HG03378 (cell line): ENCODE results near the gene FOXF1.

ENCODE experiments used
- ATAC-seq: cut with Tn5 transposase; IDR thresholded peaks from one replicate; pipeline ENCODE4 v1.9.1; 2021; ENCODE audit warnings: mild to moderate bottlenecking, moderate library complexity; ENCODE audit not compliant: unreplicated experiment

The FOXF1 gene

GRCh38 chr16:86515777-86516622, 5.7 kb downstream of the FOXF1 start:
- no peak for ATAC-seq

GRCh38 chr16:86516623-86517003, 6.3 kb downstream of the FOXF1 start:
- no peak for ATAC-seq

- ATAC-seq, result no peak
Measured at GRCh38 chr16:86517033-86517432, 6.7 kb downstream of the FOXF1 start.

- ATAC-seq, result no peak
Measured at GRCh38 chr16:86517652-86518258, 7.4 kb downstream of the FOXF1 start.

- ATAC-seq, result no peak
Measured at GRCh38 chr16:86519007-86519648, 8.8 kb downstream of the FOXF1 start.

- no peak for ATAC-seq
Measured at GRCh38 chr16:86519649-86520316, 9.5 kb downstream of the FOXF1 start.

- no peak for ATAC-seq
Measured at GRCh38 chr16:86520317-86521210, 10.2 kb downstream of the FOXF1 start.

- no peak for ATAC-seq
Measured at GRCh38 chr16:86521236-86522197, 11.2 kb downstream of the FOXF1 start.

- ATAC-seq, result no peak
Measured at GRCh38 chr16:86522634-86523033, 12.3 kb downstream of the FOXF1 start.

GRCh38 chr16:86523166-86523740, 12.9 kb downstream of the FOXF1 start:
- ATAC-seq, result no peak

GRCh38 chr16:86524029-86524428, 13.7 kb downstream of the FOXF1 start:
- no peak for ATAC-seq

- no peak for ATAC-seq
Measured at GRCh38 chr16:86525696-86526095, 15.4 kb downstream of the FOXF1 start.

- no peak for ATAC-seq
Measured at GRCh38 chr16:86527366-86527765, 17.0 kb downstream of the FOXF1 start.

- ATAC-seq, result no peak
Measured at GRCh38 chr16:86528061-86528929, 18.0 kb downstream of the FOXF1 start.

GRCh38 chr16:86529160-86529559, 18.8 kb downstream of the FOXF1 start:
- ATAC-seq, result no peak

- no peak for ATAC-seq
Measured at GRCh38 chr16:86530251-86531190, 20.2 kb downstream of the FOXF1 start.

GRCh38 chr16:86531191-86531545, 20.8 kb downstream of the FOXF1 start:
- no peak for ATAC-seq
